Epithelial cell of proximal tubule (primary cell): ENCODE data around the gene SLC27A6. TPM values are rescaled to one million over a fixed set of nuclear protein-coding genes. Genes with fewer than 3 reads are reported as not detected.

ENCODE experiments used
- DNase-seq: peaks from one replicate; pipeline ENCODE4 v3.0.0-alpha.2; 2011; ENCODE audit warnings: low read depth
- H3K4me3 ChIP-seq: 2 replicates; pipeline ENCODE4 v1.5.1; 2011; ENCODE audit warnings: low read depth, mild to moderate bottlenecking, low read length
- total RNA-seq: library from RNA; depleted of rRNA; stranded (reverse); fragments of >200 nt; gene quantifications from 2 replicates; pipeline ENCODE4 v1.2.3, GENCODE V29; 2015
- TF ChIP-seq, protein P1 (sequence below): conservative IDR thresholded peaks from 2 replicates; pipeline ENCODE4 v1.5.1; 2012; ENCODE audit warnings: low read depth, mild to moderate bottlenecking, low read length

Gene SLC27A6
- total RNA-seq, 1 donor from 2014 or later: not detected

DNA sequence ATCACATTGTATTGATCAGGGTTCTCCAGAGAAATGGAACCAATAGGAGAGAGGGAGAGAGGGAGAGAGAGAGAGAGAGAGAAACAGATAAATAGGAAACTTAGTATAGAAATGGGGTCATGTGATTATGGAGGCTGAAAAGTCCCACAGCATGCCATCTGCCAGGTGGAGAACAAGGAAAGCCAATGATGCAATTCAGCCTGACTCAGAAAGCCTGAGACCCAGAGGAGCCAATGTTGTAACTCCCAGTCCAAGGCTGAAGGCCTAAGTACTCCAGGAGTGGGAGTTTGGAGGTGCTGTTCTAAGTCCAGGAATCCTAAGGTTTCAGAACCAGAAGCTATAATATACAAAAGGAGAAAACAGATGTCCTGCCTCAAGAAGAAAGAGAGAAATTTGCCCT is 80.9 kb downstream of the SLC27A6 start:
- no peak overlapping the region for H3K4me3 ChIP-seq
- no peak for DNase-seq
- TF ChIP-seq, protein P1, sequence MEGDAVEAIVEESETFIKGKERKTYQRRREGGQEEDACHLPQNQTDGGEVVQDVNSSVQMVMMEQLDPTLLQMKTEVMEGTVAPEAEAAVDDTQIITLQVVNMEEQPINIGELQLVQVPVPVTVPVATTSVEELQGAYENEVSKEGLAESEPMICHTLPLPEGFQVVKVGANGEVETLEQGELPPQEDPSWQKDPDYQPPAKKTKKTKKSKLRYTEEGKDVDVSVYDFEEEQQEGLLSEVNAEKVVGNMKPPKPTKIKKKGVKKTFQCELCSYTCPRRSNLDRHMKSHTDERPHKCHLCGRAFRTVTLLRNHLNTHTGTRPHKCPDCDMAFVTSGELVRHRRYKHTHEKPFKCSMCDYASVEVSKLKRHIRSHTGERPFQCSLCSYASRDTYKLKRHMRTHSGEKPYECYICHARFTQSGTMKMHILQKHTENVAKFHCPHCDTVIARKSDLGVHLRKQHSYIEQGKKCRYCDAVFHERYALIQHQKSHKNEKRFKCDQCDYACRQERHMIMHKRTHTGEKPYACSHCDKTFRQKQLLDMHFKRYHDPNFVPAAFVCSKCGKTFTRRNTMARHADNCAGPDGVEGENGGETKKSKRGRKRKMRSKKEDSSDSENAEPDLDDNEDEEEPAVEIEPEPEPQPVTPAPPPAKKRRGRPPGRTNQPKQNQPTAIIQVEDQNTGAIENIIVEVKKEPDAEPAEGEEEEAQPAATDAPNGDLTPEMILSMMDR: no peak

DNA sequence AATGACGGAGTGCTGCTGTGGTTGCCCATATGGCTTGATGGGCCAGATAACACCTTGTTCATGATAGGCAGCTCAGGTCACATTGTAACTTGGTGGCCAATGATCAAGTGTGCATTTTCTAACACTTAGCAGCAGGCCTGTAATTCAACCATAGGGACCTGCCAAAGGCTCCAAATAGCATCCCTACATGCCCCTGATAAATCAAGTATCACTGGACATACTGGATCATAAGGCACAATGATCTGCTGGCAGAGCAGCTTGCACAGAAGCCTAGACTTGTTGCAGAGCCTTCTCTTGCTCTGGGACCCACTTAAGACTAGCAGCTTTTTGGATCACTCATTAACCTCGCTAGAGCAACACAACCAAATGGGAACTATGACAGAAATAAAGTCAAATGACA is 83.2 kb downstream of the SLC27A6 start:
- DNase-seq: no peak
- TF ChIP-seq, protein P1: no peak
- no peak overlapping the region for H3K4me3 ChIP-seq

DNA sequence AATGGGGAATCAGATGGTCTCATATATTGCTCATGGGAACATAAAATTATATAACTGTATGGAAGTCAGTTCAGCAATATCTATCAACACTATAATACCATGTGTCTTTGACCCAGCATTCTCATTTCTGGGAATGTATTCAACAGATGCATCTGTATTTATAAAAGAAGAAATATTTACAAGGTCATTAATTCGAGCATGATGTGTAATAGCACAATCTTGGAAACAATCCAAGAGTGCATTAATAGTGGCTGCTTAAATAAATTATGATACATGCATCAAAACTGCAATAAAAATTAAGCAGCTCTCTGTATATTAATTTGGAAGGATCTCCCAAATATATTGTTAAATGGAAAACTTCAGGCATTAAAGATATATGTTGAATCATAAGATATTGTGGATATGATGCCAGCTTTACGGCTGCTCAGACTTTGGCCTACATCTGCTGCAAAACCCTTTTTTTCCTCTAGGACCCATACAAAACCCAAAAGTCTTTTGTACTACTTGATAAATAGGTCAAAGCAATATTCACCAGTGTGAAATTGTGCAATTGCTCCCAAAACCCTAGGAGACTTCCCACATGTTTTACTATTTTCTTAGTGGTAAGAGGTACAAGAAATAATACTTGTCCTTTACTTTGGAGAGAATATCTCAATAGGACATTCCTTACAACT is 84.0 kb downstream of the SLC27A6 start:
- TF ChIP-seq, protein P1: no peak
- no peak for DNase-seq
- H3K4me3 ChIP-seq: no peak overlapping the region

GRCh38 chr5:129051283-129051682 is 86.0 kb downstream of the SLC27A6 start:
- no peak overlapping the region for H3K4me3 ChIP-seq
- no peak for DNase-seq
- TF ChIP-seq, protein P1: no peak

DNA sequence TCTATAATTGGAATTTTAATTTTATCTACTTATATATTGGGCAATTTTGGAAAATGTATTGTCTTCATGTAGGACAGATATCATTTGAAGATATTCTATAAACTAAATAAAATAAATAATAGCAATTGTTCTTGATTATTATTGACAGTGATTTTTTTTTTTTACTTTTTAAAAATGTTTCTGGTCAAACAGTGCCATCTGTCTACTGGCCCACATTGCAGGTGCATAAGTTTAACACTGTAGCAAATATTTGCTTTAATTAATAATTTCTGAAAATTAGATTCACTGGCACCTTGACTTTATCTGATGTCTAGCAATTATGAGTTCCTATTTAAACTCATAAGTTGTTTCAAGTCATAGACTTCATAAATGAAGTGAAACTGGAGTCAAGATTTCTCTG is 88.2 kb downstream of the SLC27A6 start:
- DNase-seq: no peak
- no peak overlapping the region for H3K4me3 ChIP-seq
- TF ChIP-seq, protein P1: peak; percentile 15

DNA sequence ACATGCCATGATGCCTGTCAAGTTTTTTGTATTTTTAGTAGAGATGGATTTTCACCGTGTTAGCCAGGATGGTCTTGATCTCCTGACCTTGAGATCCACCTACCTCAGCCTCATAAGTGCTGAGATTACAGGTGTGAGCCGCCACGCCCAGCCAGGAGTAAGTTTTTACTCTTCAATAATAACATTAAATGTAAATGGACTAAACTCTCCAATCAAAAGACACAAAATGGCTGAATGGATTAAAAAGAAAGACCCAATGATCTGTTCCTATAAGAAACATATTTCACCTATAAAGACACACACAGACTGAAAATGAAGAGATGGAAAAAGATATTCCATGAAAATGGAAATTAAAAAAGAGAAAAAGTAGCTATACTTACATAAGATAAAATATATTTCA is 92.0 kb downstream of the SLC27A6 start:
- H3K4me3 ChIP-seq: no peak overlapping the region
- TF ChIP-seq, protein P1: no peak
- no peak for DNase-seq

DNA sequence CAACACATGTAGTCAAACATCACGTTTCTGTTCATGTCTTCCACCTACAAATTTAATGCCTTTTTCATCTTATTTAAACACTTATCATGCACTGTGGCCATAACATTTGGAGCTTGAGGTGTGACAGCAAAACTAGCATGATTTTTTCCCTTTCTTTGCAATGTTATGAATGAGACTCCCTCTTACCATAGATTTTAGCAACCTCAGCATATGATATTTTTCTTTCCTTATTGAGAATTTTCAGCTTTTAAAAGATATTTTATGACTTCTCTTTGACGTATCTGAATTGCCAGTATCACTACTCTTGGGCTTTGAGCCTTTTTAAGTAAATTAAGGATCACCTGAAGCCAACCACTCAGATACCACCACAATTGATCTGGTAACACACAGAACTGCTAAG is 96.6 kb downstream of the SLC27A6 start:
- TF ChIP-seq, protein P1: no peak
- no peak for DNase-seq
- H3K4me3 ChIP-seq: no peak overlapping the region
